Measurements from ENCODE around the gene PAPPA2. TPM values are rescaled to one million over a fixed set of nuclear protein-coding genes. Genes with fewer than 3 reads are reported as not detected.

PAPPA2 gene
- total and polyA plus RNA-seq, 10 of the 15 experiments (the other 5 are each of a cell fraction or from before 2014, with no cell fraction given), result under 0.01 to 0.06 (median 0.03) TPM; not detected in 7

GRCh38 chr1:176557543-176558258 lies 94.7 kb downstream of the PAPPA2 start (continued):
- TF ChIP-seq ETV6 (conservative IDR thresholded peaks at IDR 0.05 in 1 of 2, IDR thresholded peaks at IDR 0.05 in 1 of 2; ENCODE audit: borderline replicate concordance in 1 of 2, low read depth in 1 of 2) (no peak), SPI1 (IDR thresholded peaks at IDR 0.05; ENCODE audit: borderline replicate concordance, insufficient read depth, low read depth, low read length) (no peak), TARDBP (IDR thresholded peaks at IDR 0.05; ENCODE audit: borderline replicate concordance) (no peak), ZNF24 (IDR thresholded peaks at IDR 0.05) (no peak), BRCA1 (IDR thresholded peaks at IDR 0.05; ENCODE audit: low read depth, low read length) (no peak), RAD21 (IDR thresholded peaks at IDR 0.05; ENCODE audit: insufficient read depth, low read depth, low read length) (no peak), KLF5 (IDR thresholded peaks at IDR 0.05; ENCODE audit: partially characterized antibody) (no peak)

- WGBS (ENCODE audit: insufficient coverage, insufficient replicate concordance, low lambda C conversion rate, missing lambda C conversion rate), result 0% methylated on average over 2 of the region's 2 CpGs
- H3K4me1 ChIP-seq (ENCODE audit: control insufficient read depth, insufficient read depth, low read length), result no peaks in the 10 kb centered on the region
Measured at GRCh38 chr1:176558561-176558960, 95.6 kb downstream of the PAPPA2 start.

More at GRCh38 chr1:176558561-176558960, 95.6 kb downstream of the PAPPA2 start:
- Histone ChIP-seq H4K20me1 (ENCODE audit: control insufficient read depth, insufficient read depth) (no peaks in the 10 kb centered on the region), H3K9ac (ENCODE audit: control insufficient read depth, insufficient read depth, low read length) (no peak overlapping the region), H3K27me3 (replicated peaks in 1 of 2; ENCODE audit: control insufficient read depth in 2 of 2, insufficient read depth in 2 of 2, low read length in 1 of 2) (0 out of 4 replicates have a peak, but pooled peaks cover 0 to 2% of the 10 kb centered on the region in 2 experiments), H3K36me3 (ENCODE audit: control insufficient read depth in 2 of 2, insufficient read depth in 2 of 2, low read length in 1 of 2) (no peaks in the 10 kb centered on the region), H3K9me3 (replicated peaks; ENCODE audit: control insufficient read depth, insufficient read depth, low read length) (no peaks in the 10 kb centered on the region), H3K4me3 (no peak overlapping the region), H3K4me2 (ENCODE audit: control insufficient read depth, insufficient read depth) (no peak overlapping the region), H2AFZ (ENCODE audit: control insufficient read depth, low read depth, low read length) (no peak overlapping the region), H3K79me2 (ENCODE audit: control insufficient read depth, insufficient read depth, low read length) (no peaks in the 10 kb centered on the region), H3K27ac (ENCODE audit: control insufficient read depth, insufficient read depth) (no peak overlapping the region)
- SMC1A ChIA-PET (ENCODE audit: uncharacterized antibody, unreplicated experiment), result interaction anchor here (1.2 to 3.5 kb wide), 2 partner anchors 133 to 137 kb away, joined by 5 to 25 read pairs; no protein-coding TSS in a partner anchor
- BruUV-seq (replicated peaks), result no TSS peak
- FAIRE-seq (no peak), DNase-seq (ENCODE audit: low read depth, low spot score) (no peak), ATAC-seq (no peak)
- POLR2A ChIA-PET, result no interaction called here
- CTCF ChIA-PET, result interaction anchor here (1.2 to 4.4 kb wide), 5 partner anchors 9 to 321 kb away, joined by 3 to 67 read pairs (median 24); no protein-coding TSS in a partner anchor
- intact Hi-C loops (cut with micrococcal nuclease; ENCODE audit: unreplicated experiment), result no loop called here
- RAD21 ChIA-PET (ENCODE audit: unreplicated experiment), result interaction anchor here (1.2 to 4.4 kb wide), 2 partner anchors 132 to 322 kb away, joined by 5 to 21 read pairs; no protein-coding TSS in a partner anchor
- no peak for TF ChIP-seq BCL11A (IDR thresholded peaks at IDR 0.05; ENCODE audit: low read depth, low read length)
- TF ChIP-seq ZZZ3 (IDR thresholded peaks at IDR 0.05; ENCODE audit: control insufficient read depth, insufficient read length, low read depth), result no peak
- TF ChIP-seq NFYB (IDR thresholded peaks at IDR 0.05; ENCODE audit: insufficient read depth, low read depth, low read length), result no peak
- TF ChIP-seq SMARCA5 (IDR thresholded peaks at IDR 0.05), result no peak
- no peak for TF ChIP-seq HDAC2 (IDR thresholded peaks at IDR 0.05)
- no peak for TF ChIP-seq TAF1 (IDR thresholded peaks at IDR 0.05; ENCODE audit: borderline replicate concordance, low read depth, low read length)
- TF ChIP-seq, protein P1, sequence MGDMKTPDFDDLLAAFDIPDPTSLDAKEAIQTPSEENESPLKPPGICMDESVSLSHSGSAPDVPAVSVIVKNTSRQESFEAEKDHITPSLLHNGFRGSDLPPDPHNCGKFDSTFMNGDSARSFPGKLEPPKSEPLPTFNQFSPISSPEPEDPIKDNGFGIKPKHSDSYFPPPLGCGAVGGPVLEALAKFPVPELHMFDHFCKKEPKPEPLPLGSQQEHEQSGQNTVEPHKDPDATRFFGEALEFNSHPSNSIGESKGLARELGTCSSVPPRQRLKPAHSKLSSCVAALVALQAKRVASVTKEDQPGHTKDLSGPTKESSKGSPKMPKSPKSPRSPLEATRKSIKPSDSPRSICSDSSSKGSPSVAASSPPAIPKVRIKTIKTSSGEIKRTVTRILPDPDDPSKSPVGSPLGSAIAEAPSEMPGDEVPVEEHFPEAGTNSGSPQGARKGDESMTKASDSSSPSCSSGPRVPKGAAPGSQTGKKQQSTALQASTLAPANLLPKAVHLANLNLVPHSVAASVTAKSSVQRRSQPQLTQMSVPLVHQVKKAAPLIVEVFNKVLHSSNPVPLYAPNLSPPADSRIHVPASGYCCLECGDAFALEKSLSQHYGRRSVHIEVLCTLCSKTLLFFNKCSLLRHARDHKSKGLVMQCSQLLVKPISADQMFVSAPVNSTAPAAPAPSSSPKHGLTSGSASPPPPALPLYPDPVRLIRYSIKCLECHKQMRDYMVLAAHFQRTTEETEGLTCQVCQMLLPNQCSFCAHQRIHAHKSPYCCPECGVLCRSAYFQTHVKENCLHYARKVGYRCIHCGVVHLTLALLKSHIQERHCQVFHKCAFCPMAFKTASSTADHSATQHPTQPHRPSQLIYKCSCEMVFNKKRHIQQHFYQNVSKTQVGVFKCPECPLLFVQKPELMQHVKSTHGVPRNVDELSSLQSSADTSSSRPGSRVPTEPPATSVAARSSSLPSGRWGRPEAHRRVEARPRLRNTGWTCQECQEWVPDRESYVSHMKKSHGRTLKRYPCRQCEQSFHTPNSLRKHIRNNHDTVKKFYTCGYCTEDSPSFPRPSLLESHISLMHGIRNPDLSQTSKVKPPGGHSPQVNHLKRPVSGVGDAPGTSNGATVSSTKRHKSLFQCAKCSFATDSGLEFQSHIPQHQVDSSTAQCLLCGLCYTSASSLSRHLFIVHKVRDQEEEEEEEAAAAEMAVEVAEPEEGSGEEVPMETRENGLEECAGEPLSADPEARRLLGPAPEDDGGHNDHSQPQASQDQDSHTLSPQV (IDR thresholded peaks at IDR 0.05), result no peak
- no peak for TF ChIP-seq CHD2 (IDR thresholded peaks at IDR 0.05; ENCODE audit: borderline replicate concordance, low read depth, low read length)
- no peak for TF ChIP-seq RUNX3 (IDR thresholded peaks at IDR 0.05; ENCODE audit: low read length)
- no peak for TF ChIP-seq SRF (IDR thresholded peaks at IDR 0.05; ENCODE audit: low read depth in 2 of 2, low read length in 2 of 2)
- no peak for TF ChIP-seq PKNOX1 (IDR thresholded peaks at IDR 0.05)
- in situ Hi-C loops (cut with MboI), result loop anchor here (5.0 kb wide), 1 partner anchor 324 kb away; no protein-coding TSS in a partner anchor
